Right lobe of liver (tissue), 4 donors: Measurements from ENCODE around the gene GALNT17.

Experiments used
- POLR2A ChIP-seq: fragments of 450-650 bp; IDR thresholded peaks from one replicate; pipeline ENCODE4 v1.6.1; 2017; ENCODE audit warnings: antibody characterized with exemption, mild to moderate bottlenecking
- TF ChIP-seq, protein P1 (sequence below), 4 donors: fragments of 200-600 bp in 3 of 4; fragments of 450-650 bp in 1 of 4; IDR thresholded peaks; one replicate each; pipeline versions ENCODE4 v1.5.1 to v1.8.0; 2016 to 2022; ENCODE audit warnings: antibody characterized with exemption in 4 of 4, mild to moderate bottlenecking in 2 of 4
- donor health status: DM: no; HTN: no; CAD: no.
- donor health status: DM: no; HTN: no; CAD: no.
- donor health status: DM: no; HTN: yes; CAD: no.

DNA sequence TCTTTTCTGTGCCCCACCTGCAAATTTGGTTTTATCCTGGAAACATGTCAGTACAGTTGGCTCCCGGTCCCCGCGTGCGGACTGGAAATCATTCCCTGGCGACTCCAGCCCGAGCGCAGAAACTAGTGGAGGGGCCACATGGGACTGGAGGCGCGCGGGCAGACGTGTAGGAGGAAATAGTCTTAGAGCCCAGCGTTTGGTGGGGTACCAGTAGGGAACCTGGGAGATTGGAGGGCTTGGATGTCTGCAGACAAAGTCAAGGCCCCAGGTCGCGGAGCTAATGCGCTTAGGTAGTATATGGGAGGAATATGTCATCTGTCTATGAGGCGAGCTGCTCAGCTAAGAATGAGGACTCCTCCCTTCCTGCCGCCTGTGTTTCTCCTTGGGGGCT is 1.3 kb downstream of the GALNT17 start:
- TF ChIP-seq, protein P1, sequence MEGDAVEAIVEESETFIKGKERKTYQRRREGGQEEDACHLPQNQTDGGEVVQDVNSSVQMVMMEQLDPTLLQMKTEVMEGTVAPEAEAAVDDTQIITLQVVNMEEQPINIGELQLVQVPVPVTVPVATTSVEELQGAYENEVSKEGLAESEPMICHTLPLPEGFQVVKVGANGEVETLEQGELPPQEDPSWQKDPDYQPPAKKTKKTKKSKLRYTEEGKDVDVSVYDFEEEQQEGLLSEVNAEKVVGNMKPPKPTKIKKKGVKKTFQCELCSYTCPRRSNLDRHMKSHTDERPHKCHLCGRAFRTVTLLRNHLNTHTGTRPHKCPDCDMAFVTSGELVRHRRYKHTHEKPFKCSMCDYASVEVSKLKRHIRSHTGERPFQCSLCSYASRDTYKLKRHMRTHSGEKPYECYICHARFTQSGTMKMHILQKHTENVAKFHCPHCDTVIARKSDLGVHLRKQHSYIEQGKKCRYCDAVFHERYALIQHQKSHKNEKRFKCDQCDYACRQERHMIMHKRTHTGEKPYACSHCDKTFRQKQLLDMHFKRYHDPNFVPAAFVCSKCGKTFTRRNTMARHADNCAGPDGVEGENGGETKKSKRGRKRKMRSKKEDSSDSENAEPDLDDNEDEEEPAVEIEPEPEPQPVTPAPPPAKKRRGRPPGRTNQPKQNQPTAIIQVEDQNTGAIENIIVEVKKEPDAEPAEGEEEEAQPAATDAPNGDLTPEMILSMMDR (IDR thresholded peaks at IDR 0.05) = no peak
- no peak for TF ChIP-seq POLR2A
